OCI-LY3 (cell line): ENCODE measurements around the gene DNAJC1.
"Not testable (repeated sequence)": the region's sequence is repeated elsewhere in the genome, so short reads cannot be mapped to it uniquely, and the experiment has no call there.

Source experiments
- H2AFZ ChIP-seq: fragments of 200-600, 300-600 bp; shearing (Covaris generic); 2 replicates; pipeline ENCODE4 v1.6.0; 2014; ENCODE audit warnings: antibody characterized with exemption, low read depth, low read length
- H3K27ac ChIP-seq: fragments of 200-600, 300-600 bp; sonication (generic); 2 replicates; pipeline ENCODE4 v1.5.1; 2014; ENCODE audit warnings: mild to moderate bottlenecking, low read length, moderate library complexity, mixed read lengths
- H3K27me3 ChIP-seq: fragments of 200-600, 300-600 bp; sonication (generic); 2 replicates; pipeline ENCODE4 v1.6.1; 2014; ENCODE audit warnings: low read depth, low read length, mixed read lengths
- H3K36me3 ChIP-seq: fragments of 200-600, 300-600 bp; sonication (generic); replicated peaks from 2 replicates; pipeline ENCODE3; 2014; ENCODE audit warnings: low read depth, low read length, mixed read lengths
- H3K4me1 ChIP-seq: fragments of 300-600, 200-600 bp; sonication (generic); 2 replicates; pipeline ENCODE4 v1.6.1; 2014; ENCODE audit warnings: low read length, mixed read lengths
- H3K4me2 ChIP-seq: fragments of 200-600, 300-600 bp; sonication (generic); 2 replicates; pipeline ENCODE4 v1.6.1; 2014; ENCODE audit warnings: low read length, mixed read lengths
- H3K4me3 ChIP-seq: fragments of 300-600, 200-600 bp; sonication (generic); 2 replicates; pipeline ENCODE4 v1.5.1; 2014; ENCODE audit warnings: antibody characterized with exemption, mild to moderate bottlenecking, low read length, moderate library complexity
- H3K79me2 ChIP-seq: fragments of 300-600, 200-600 bp; shearing (Covaris generic); 2 replicates; pipeline ENCODE4 v1.6.1; 2014; ENCODE audit warnings: mild to moderate bottlenecking, low read length, mixed read lengths
- H3K9ac ChIP-seq: fragments of 300-600, 200-600 bp; shearing (Covaris generic); 2 replicates; pipeline ENCODE4 v1.6.0; 2014; ENCODE audit warnings: mild to moderate bottlenecking, low read length, moderate library complexity
- H3K9me3 ChIP-seq: fragments of 200-600, 300-600 bp; shearing (Covaris generic); 2 replicates; pipeline ENCODE4 v1.6.1; 2014; ENCODE audit warnings: low read length, mixed read lengths; ENCODE audit not compliant: insufficient read depth
- H4K20me1 ChIP-seq: fragments of 200-600, 300-600 bp; sonication (generic); 2 replicates; pipeline ENCODE4 v1.6.1; 2016; ENCODE audit warnings: low read length, mixed read lengths; ENCODE audit not compliant: insufficient read depth
- CTCF ChIP-seq: fragments of 200-600, 300-600 bp; sonication (generic); IDR thresholded peaks from 2 replicates; pipeline ENCODE4 v1.5.1; 2014; ENCODE audit warnings: antibody characterized with exemption, low read length, low read depth
- EZH2phosphoT487 ChIP-seq: fragments of 200-600 bp; shearing (Covaris generic); IDR thresholded peaks from 2 replicates; pipeline ENCODE4 v1.6.1; 2018; ENCODE audit warnings: antibody characterized with exemption, mixed run types, low read depth

The DNAJC1 gene

GRCh38 chr10:21888959-21889358, 114.6 kb downstream of the DNAJC1 start:
- Histone ChIP-seq H2AFZ (no peak overlapping the region), H3K4me1 (peaks cover 5% of the 10 kb centered on the region), H3K9ac (no peak overlapping the region), H3K27me3 (no peaks in the 10 kb centered on the region), H3K4me2 (no peak overlapping the region), H3K79me2 (no peaks in the 10 kb centered on the region), H3K9me3 (no peaks in the 10 kb centered on the region), H3K4me3 (no peak overlapping the region), H4K20me1 (no peaks in the 10 kb centered on the region), H3K36me3 (no peaks in the 10 kb centered on the region), H3K27ac (no peak overlapping the region)
- TF ChIP-seq CTCF = no peak
- TF ChIP-seq EZH2phosphoT487 = no peak

DNA sequence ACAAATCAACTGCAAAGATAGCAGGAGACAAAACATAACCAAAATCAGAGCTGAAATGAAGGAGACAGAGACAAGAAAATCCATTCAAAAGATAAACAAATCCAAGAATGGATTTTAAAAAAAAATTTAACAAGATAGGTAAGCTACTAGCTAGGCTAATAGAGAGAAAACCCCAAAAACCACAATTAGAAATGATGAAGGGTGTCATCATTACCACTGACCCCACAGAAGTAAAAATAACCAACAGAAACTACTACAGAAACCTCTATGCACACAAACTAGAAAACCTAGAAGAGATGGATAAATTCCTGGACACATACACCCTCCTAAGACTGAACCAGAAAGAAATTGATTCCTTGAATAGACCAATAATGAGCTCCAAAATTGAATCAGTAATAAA, 117.6 kb downstream of the DNAJC1 start:
- Histone ChIP-seq H3K4me2 (no peak overlapping the region), H3K79me2 (no peaks in the 10 kb centered on the region), H3K4me1 (peaks cover 5% of the 10 kb centered on the region), H2AFZ (no peak overlapping the region), H3K27me3 (no peaks in the 10 kb centered on the region), H3K27ac (no peak overlapping the region), H3K4me3 (no peak overlapping the region), H3K9me3 (no peaks in the 10 kb centered on the region), H3K36me3 (no peaks in the 10 kb centered on the region), H4K20me1 (no peaks in the 10 kb centered on the region), H3K9ac (no peak overlapping the region)
- no peak for TF ChIP-seq EZH2phosphoT487
- TF ChIP-seq CTCF = no peak

- no peaks in the 10 kb centered on the region for H3K79me2 ChIP-seq
- TF ChIP-seq CTCF = no peak
- TF ChIP-seq EZH2phosphoT487 = no peak
- H3K27ac ChIP-seq = no peak overlapping the region
- no peaks in the 10 kb centered on the region for H3K4me1 ChIP-seq
- no peaks in the 10 kb centered on the region for H3K9me3 ChIP-seq
- no peaks in the 10 kb centered on the region for H3K27me3 ChIP-seq
- H4K20me1 ChIP-seq = no peaks in the 10 kb centered on the region
- no peaks in the 10 kb centered on the region for H3K36me3 ChIP-seq
- H2AFZ ChIP-seq = no peak overlapping the region
- no peak overlapping the region for H3K4me3 ChIP-seq
- no peak overlapping the region for H3K4me2 ChIP-seq
- H3K9ac ChIP-seq = no peak overlapping the region
Measured at GRCh38 chr10:21873198-21873597, 130.3 kb downstream of the DNAJC1 start.

DNA sequence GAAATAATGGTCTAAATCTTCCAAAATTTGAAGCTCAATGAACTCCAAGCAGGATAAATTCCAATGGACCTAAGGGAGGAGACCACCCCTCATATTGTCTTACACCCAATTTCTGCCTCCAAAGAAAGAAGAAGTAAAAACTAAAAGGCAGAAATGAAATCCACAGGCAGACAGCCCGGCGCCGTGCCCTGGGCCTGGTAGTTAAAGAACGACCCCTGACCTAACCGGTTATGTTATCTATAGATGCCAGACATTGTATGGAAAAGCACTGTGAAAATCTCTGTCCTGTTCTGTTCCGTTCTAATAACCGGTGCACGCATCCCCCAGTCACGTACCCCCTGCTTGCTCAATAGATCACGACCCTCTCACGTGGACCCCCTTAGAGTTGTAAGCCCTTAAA, 130.8 kb downstream of the DNAJC1 start:
- H3K27ac ChIP-seq, H3K36me3 ChIP-seq, H3K9me3 ChIP-seq, H3K4me3 ChIP-seq, H3K4me1 ChIP-seq, H3K79me2 ChIP-seq, H2AFZ ChIP-seq, H3K27me3 ChIP-seq, H3K9ac ChIP-seq, H3K4me2 ChIP-seq, H4K20me1 ChIP-seq: not testable (repeated sequence)

GRCh38 chr10:21870849-21871248, 132.7 kb downstream of the DNAJC1 start:
- Histone ChIP-seq H3K36me3 (no peaks in the 10 kb centered on the region), H3K4me3 (no peak overlapping the region), H3K4me2 (no peak overlapping the region), H3K27ac (no peak overlapping the region), H3K9ac (no peak overlapping the region), H3K9me3 (no peaks in the 10 kb centered on the region), H3K79me2 (no peaks in the 10 kb centered on the region), H3K27me3 (no peaks in the 10 kb centered on the region), H3K4me1 (no peaks in the 10 kb centered on the region), H4K20me1 (no peaks in the 10 kb centered on the region), H2AFZ (no peak overlapping the region)
- TF ChIP-seq CTCF = no peak
- no peak for TF ChIP-seq EZH2phosphoT487

DNA sequence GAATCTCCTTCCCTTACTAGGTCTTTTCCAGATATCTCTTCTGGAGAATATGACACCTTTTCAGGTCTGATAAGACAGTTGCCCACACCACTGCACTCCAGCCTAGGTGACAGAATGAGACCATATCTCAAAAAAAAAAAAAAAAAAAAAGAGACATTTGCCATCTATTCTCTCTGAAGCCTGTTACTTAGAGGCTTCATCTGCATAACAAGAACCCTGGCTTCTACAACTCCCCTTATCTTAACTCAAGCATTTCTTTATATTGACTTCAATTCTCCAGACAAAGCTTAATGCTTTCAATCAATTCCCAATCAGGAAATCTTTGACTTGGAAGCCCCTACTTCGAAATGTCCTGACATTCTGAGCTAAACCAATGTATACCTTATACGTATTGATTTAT, 134.4 kb downstream of the DNAJC1 start:
- not testable (repeated sequence) for H4K20me1 ChIP-seq, H3K9me3 ChIP-seq, H3K27me3 ChIP-seq, H3K36me3 ChIP-seq, H3K27ac ChIP-seq, H3K4me2 ChIP-seq, H3K4me1 ChIP-seq, H3K79me2 ChIP-seq, H3K4me3 ChIP-seq, H3K9ac ChIP-seq, H2AFZ ChIP-seq
